HG02840 (cell line): ENCODE data around the gene YIF1A.
"Not testable (repeated sequence)": the region's sequence is repeated elsewhere in the genome, so short reads cannot be mapped to it uniquely, and the experiment has no call there.

Experiments used
- ATAC-seq: cut with Tn5 transposase; IDR thresholded peaks from one replicate; pipeline ENCODE4 v1.9.1; 2021; ENCODE audit warnings: mild to moderate bottlenecking, moderate library complexity, moderate number of reproducible peaks; ENCODE audit not compliant: unreplicated experiment, low FRiP score

YIF1A gene

GRCh38 chr11:66312549-66313320 is 23.8 kb upstream of the YIF1A start:
- ATAC-seq = peak; percentile 49

GRCh38 chr11:66311965-66312548 is 23.1 kb upstream of the YIF1A start:
- peak; percentile 76 for ATAC-seq

- no peak for ATAC-seq
These were observed 22.6 kb upstream of the YIF1A start for GRCh38 chr11:66311470-66311964.

GRCh38 chr11:66310803-66311440 is 22.0 kb upstream of the YIF1A start:
- ATAC-seq = not testable (repeated sequence)

GRCh38 chr11:66310324-66310723 is 21.4 kb upstream of the YIF1A start:
- ATAC-seq = no peak

- no peak for ATAC-seq
These were observed 20.5 kb upstream of the YIF1A start for GRCh38 chr11:66309475-66309874.

- no peak for ATAC-seq
These were observed 13.7 kb upstream of the YIF1A start for GRCh38 chr11:66302656-66303055.

GRCh38 chr11:66299186-66299585 is 10.2 kb upstream of the YIF1A start:
- ATAC-seq = no peak

- ATAC-seq = no peak
These were observed 8.7 kb upstream of the YIF1A start for GRCh38 chr11:66297610-66298009.

- no peak for ATAC-seq
These were observed 6.0 kb upstream of the YIF1A start for GRCh38 chr11:66294626-66295620.

- no peak for ATAC-seq
These were observed 5.1 kb upstream of the YIF1A start for GRCh38 chr11:66293777-66294625.

- no peak for ATAC-seq
These were observed 4.4 kb upstream of the YIF1A start for GRCh38 chr11:66293352-66293751.

GRCh38 chr11:66292543-66293332 is 3.8 kb upstream of the YIF1A start:
- no peak for ATAC-seq

- no peak for ATAC-seq
These were observed 3.0 kb upstream of the YIF1A start, which contains the start of gene TMEM151A for GRCh38 chr11:66291706-66292542. Gene TMEM151A, plus strand, starts transcription at chr11:66291894. Its CDS starts 120 bp downstream, at chr11:66292014.

- no peak for ATAC-seq
These were observed 2.4 kb upstream of the YIF1A start for GRCh38 chr11:66291303-66291705.

- ATAC-seq = no peak
These were observed 1.3 kb upstream of the YIF1A start for GRCh38 chr11:66290330-66290621.

- peak; percentile 31 for ATAC-seq
These were observed 796 bp upstream of the YIF1A start for GRCh38 chr11:66289548-66290329.
